ENCODE data around the gene FAM20A. TPM values are rescaled to one million over a fixed set of nuclear protein-coding genes. Genes with fewer than 3 reads are reported as not detected.

The FAM20A gene
- total RNA-seq, 1 donor from 2014 or later, result not detected

GRCh38 chr17:68614718-68615117, 13.6 kb upstream of the FAM20A start:
- Mint-ChIP-seq H3K36me3 (ENCODE audit: low read depth) (peaks cover 1% of the 10 kb centered on the region), H3K27ac (no peak overlapping the region), H3K4me3 (no peak overlapping the region), H3K4me1 (no peaks in the 10 kb centered on the region), H3K9me3 (peaks cover 8% of the 10 kb centered on the region), H3K27me3 (peaks cover 27% of the 10 kb centered on the region)
- POLR2A ChIA-PET, result interaction anchor here (0.8 kb wide), 1 partner anchor 15 kb away, joined by 3 read pairs; no protein-coding TSS in a partner anchor
- intact Hi-C loops (cut with micrococcal nuclease), result no loop called here
- no peak for TF ChIP-seq CTCF (IDR thresholded peaks at IDR 0.05)
- ATAC-seq (ENCODE audit: low read depth) (no peak), DNase-seq (no peak)
- CTCF ChIA-PET, result no interaction called here

- ATAC-seq (ENCODE audit: low read depth), result no peak
- ChIA-PET CTCF (no interaction called here), POLR2A (interaction anchor here (0.8 kb wide), 1 partner anchor 14 kb away, joined by 3 read pairs; no protein-coding TSS in a partner anchor)
- TF ChIP-seq CTCF (IDR thresholded peaks at IDR 0.05), result no peak
- Mint-ChIP-seq H3K27ac (no peak overlapping the region), H3K36me3 (ENCODE audit: low read depth) (peaks cover 5% of the 10 kb centered on the region), H3K4me3 (no peak overlapping the region), H3K9me3 (peaks cover 13% of the 10 kb centered on the region), H3K27me3 (peaks cover 26% of the 10 kb centered on the region), H3K4me1 (no peaks in the 10 kb centered on the region)
- no peak for DNase-seq
- intact Hi-C loops (cut with micrococcal nuclease), result no loop called here
Measured at GRCh38 chr17:68613739-68614298, 12.7 kb upstream of the FAM20A start.

GRCh38 chr17:68612923-68613292, 11.7 kb upstream of the FAM20A start:
- TF ChIP-seq CTCF (IDR thresholded peaks at IDR 0.05), result no peak
- peaks cover 5% of the 10 kb centered on the region for H3K36me3 Mint-ChIP-seq (ENCODE audit: low read depth)
- H3K9me3 Mint-ChIP-seq, result peaks cover 14% of the 10 kb centered on the region
- ChIA-PET POLR2A (no interaction called here), CTCF (no interaction called here)
- H3K27ac Mint-ChIP-seq, result no peak overlapping the region
- intact Hi-C loops (cut with micrococcal nuclease), result no loop called here
- H3K4me1 Mint-ChIP-seq, result no peaks in the 10 kb centered on the region
- DNase-seq (no peak), ATAC-seq (ENCODE audit: low read depth) (no peak)
- H3K27me3 Mint-ChIP-seq, result peaks cover 19% of the 10 kb centered on the region
- H3K4me3 Mint-ChIP-seq, result no peak overlapping the region

GRCh38 chr17:68612209-68612922, 11.2 kb upstream of the FAM20A start:
- Mint-ChIP-seq H3K4me3 (no peak overlapping the region), H3K27ac (no peak overlapping the region), H3K27me3 (peaks cover 15% of the 10 kb centered on the region), H3K9me3 (peaks cover 19% of the 10 kb centered on the region), H3K36me3 (ENCODE audit: low read depth) (peaks cover 6% of the 10 kb centered on the region), H3K4me1 (no peaks in the 10 kb centered on the region)
- DNase-seq, result no peak
- no peak for TF ChIP-seq CTCF (IDR thresholded peaks at IDR 0.05)
- intact Hi-C loops (cut with micrococcal nuclease), result no loop called here
- ChIA-PET POLR2A (no interaction called here), CTCF (no interaction called here)
- no peak for ATAC-seq (ENCODE audit: low read depth)

GRCh38 chr17:68611353-68612208, 10.4 kb upstream of the FAM20A start:
- ChIA-PET CTCF (no interaction called here), POLR2A (no interaction called here)
- no peak for TF ChIP-seq CTCF (IDR thresholded peaks at IDR 0.05)
- H3K4me1 Mint-ChIP-seq, result no peaks in the 10 kb centered on the region
- H3K4me3 Mint-ChIP-seq, result no peak overlapping the region
- H3K27ac Mint-ChIP-seq, result no peak overlapping the region
- H3K27me3 Mint-ChIP-seq, result peaks cover 14% of the 10 kb centered on the region
- peaks cover 6% of the 10 kb centered on the region for H3K36me3 Mint-ChIP-seq (ENCODE audit: low read depth)
- DNase-seq, result no peak
- ATAC-seq (ENCODE audit: low read depth), result no peak
- H3K9me3 Mint-ChIP-seq, result peaks cover 22% of the 10 kb centered on the region
- intact Hi-C loops (cut with micrococcal nuclease), result no loop called here

Data from activated B cell treated with CpG ODN at 0.5 μM for 24 hours (primary cell).